GM19035 (cell line): Measurements from ENCODE around the gene RPL13.
A peak's percentile ranks its signal among the peaks of the same experiment; 100 is the strongest.

Source experiments
- ATAC-seq: cut with Tn5 transposase; IDR thresholded peaks from one replicate; pipeline ENCODE4 v1.9.1; 2021; ENCODE audit not compliant: unreplicated experiment

The RPL13 gene

DNA sequence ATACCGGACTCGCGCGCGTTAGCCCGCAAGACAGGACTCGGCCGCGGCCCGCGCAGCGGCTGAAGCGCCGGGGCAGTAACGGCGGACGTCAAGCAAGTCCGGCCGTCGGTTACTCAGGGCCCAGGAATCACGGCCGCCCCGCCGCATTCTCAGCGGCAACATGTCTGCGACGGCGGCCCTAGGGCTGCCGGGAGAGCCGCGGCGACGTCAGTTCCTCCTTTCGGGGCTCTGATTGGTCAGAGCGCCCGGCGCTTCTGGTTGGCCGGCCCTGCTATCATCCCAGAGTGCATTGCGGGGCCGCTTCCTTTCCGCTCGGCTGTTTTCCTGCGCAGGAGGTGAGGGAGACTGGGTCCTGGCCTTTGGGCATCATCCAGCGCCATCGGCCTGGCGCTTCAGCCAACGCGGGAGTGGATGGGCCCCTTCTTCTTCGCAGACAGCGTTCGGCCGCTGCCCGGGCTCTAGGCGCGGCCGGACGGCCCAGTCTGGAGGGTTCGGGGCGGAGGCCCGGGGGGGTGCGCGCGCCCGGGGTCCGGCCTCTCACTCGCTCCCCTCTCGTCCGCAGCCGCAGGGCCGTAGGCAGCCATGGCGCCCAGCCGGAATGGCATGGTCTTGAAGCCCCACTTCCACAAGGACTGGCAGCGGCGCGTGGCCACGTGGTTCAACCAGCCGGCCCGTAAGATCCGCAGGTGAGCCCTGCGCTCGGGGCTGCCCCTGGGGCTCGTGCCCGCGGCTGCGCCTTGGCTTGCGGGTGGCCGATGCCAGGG, at the start of gene RPL13:
TSS of gene RPL13 (plus strand) at position 305 of the 764 bp plus-strand sequence. CDS start at position 583, 278 bp downstream.
- ATAC-seq: peak; percentile 94

DNA sequence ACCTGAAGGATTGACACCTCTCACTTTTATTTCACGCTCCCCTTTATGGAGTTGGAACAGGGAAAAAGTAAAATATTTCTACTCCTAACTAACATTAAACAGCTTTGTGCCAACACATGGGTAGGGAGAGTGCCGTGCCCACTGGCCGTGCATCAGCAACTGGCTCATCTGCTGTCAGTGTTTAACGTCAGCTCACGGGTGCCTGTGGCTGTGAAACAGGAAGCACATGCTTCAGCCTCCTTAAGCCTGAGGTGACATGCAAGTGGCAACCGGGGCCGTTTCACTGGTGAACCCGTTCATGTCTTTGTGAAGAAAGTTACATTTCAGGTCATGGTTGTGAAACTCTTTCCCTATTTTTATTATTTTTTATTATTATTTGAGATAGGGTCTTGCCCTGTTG, 49.1 kb upstream of the RPL13 start:
- no peak for ATAC-seq

DNA sequence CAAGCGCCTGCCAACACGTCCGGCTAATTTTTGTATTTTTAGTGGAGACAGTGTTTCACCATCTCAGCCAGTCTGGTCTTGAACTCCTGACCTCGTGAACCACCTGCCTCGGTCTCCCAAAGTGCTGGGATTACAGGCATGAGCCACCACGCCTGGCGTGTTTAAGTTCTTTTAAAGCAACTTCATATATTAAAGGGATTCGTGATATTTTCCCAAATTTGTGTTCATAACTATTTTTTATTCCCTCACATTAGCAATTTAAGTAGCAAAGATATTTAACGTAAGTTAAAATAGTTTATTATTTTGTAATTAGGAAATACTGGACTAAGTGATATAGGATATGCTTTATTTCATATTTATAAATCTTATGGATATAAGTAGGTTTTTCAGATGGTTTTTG, 48.0 kb upstream of the RPL13 start:
- no peak for ATAC-seq

DNA sequence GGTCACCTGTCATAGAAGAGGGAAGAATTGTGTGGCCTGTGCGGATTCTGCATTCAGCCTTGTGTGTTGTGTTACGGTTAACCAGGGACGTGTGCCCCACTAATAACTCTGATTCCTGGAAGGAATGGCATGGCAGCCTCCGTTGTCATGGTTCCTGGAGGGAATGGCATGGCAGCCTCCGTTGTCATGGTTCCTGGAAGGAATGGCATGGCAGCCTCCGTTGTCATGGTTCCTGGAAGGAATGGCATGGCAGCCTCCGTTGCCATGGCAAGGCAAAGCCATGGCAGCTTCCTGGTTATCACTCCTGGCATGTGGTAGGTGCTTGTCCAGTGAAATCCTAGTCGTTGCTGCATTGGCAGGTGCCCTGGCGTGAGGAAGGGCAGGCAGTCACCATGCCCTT, 43.4 kb upstream of the RPL13 start:
- no peak for ATAC-seq

DNA sequence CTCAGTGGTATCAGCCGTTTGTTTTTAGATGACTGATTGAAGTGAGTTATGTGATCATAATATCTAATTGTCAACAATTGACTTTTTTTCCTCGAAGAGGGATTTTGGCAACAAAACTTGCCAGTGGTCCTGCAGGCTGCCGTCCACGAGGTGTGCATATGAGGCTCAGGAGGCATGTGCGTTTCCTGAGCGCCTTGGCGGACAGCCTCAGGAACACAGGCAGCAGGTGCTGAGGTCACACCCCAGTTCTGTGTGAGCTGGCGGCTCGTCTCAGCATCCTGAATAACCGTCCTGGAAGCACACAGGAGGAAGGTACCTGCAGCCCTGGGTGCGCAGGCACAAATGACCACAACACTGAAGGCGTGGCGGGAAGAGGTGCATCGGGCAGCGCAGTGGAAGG, 40.6 kb upstream of the RPL13 start:
- no peak for ATAC-seq

DNA sequence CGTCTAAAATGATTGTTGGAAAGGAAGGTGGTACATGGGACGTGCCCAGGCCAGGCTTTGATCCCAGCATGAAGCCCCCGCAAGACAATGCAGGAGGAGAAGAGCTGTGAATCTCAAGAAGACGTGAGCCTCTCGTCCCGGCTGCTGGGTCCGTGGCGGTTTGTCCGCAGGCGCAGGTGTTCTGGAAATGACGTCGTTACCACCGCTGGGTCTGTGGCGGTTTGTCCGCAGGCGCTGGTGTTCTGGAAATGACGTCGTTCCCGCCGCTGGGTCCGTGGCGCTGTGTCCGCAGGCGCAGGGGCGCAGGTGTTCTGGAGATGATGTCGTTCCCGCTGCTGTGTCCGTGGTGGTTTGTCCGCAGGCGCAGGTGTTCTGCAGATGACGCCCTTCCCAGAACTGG, 38.2 kb upstream of the RPL13 start:
- no peak for ATAC-seq

DNA sequence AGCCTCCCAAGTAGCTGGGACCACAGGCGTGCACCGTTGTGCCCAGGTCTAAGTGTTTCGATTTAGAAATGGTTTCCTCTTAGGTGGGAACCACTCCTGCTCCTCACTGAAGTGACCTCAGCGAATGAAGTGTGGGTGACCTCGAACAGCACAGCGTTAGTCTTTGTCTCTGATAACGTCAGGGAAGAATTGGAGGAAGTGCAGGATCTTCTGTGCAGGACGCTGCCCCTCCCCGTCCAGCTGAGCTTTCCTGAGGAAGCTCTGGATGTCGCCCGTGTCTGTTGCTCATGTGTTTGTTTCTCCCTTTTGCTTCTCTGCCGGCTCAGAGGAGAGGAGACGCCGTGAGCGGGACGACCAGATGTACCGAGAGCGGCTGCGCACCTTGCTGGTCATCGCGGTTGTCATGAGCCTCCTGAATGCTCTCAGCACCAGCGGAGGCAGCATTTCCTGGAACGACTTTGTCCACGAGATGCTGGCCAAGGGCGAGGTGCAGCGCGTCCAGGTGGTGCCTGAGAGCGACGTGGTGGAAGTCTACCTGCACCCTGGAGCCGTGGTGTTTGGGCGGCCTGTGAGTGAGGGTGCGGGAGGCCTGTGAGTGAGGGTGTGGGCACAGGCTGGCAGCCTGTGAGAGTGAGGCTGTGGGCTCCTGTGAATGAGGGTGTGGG, 36.7 kb upstream of the RPL13 start:
- no peak for ATAC-seq

DNA sequence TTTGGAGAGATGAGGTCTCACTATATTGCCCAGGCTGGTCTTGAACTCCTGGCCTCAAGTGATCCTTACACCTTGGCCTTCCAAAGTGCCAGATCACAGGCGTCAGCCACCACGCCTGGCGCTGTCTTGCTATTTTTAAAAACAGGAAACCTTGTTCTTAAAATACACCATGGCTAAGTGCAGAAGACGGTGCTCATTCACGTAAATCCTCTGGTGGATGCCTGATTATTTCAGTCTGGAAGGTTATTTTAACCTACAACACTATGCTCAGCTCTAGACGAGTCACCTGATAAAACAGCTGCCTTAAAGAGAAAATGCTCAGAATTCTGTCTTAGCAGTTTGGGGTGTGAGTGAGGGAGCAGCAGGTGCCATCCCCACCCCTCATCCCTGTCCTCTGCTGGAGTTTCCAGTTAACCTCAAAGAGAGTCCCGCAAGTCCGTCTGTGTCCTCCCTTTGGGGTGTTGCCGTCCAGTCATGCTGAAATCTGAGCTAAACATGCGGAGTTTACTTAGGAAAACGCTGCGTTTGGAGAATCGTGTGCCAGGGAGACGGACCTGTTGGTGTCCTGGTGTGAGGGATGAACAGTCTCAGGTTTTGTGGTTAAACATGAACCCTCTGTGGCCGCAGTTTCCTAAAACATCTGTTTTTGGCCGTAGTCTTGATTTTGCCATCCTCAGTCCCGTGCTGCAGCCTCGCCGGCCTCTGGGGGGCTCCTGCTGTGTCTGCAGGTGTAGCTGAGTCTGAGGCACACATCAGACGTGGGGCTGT, 35.2 kb upstream of the RPL13 start:
- ATAC-seq: no peak

DNA sequence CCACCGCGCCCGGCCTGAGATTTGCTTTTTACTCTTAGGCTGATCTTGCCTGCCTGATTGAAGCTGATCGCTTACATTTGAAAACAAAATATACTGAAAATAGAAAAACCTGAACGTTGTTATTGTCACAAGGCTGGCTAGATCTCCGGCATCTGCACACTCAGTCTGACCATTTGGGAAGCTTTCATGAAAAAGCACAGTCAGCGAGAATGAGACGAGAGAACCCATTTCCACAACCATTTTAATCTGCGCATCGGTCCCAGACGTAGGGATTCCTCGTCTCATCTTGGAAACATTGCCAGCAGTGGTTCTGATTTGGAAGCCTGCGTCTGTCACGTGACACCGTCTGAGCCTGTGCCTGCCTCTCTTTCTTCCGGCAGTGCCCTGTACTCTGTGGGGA, 31.4 kb upstream of the RPL13 start:
- no peak for ATAC-seq

DNA sequence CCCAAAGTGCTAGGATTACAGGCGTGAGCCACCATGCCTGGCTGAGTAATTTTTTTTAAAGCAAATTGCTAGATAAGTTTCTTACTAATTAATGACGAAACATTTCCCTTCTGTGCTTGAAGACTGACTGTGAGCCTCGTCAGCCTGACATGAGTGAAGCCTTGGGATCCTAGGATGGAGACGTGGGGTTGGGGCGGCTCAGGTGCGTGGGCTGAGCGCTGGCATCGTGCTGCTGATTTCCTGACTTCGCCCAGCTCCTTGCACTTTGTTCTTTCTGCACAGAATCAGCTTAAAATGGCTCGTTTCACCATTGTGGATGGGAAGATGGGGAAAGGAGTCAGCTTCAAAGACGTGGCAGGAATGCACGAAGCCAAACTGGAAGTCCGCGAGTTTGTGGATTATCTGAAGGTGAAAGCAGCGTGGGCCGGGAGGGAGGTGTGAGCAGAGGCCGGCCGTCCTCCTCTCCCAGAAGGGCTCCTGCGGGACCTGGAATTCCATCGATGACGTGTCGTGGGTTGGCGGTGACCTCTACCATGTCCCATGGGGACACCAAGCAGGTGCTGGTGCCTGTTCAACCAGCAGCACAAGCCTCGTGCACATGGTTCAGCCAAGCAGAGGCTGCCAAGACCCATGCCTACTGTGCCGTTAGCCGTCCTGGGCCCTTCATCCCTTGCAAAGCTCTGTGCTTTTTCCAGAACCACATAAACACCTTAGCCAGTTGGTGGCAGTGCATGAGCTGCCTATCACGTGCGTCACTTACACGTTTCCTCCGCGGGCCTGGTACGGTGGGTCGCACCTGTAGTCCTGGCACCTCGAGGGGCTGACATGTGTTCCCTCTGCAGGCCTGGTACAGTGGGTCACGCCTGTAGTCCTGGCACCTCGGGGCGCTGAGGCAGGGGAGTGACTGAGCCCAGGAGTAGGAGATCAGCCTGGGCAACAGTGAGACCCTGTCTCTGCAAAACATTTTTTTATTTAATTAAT, 29.8 kb upstream of the RPL13 start:
- no peak for ATAC-seq

DNA sequence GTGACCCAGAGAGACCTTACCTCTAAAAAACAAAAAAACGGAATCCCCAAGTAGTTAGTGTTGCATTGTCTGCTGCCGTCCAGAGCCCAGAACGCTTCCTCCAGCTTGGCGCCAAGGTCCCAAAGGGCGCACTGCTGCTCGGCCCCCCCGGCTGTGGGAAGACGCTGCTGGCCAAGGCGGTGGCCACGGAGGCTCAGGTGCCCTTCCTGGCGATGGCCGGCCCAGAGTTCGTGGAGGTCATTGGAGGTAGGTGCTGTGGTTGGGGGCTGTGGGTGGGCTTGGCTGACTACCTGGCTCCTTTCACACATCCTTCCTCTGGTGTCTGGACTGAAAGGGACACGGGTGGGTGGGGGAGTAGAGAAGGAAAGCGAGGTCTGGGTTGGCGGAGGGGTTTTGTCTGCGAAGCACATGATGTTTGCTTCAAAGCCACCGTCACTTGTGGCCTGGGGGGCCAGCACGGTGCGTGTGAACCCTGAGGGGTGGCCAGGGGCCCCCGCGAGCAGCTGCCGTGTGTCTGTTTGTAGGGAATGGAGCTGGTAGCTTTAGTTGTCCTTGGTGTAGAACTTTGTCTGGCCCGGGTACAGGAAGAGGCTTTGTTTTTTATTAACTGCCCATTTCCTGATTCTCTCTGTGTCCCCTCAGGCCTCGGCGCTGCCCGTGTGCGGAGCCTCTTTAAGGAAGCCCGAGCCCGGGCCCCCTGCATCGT, 28.5 kb upstream of the RPL13 start:
- no peak for ATAC-seq

DNA sequence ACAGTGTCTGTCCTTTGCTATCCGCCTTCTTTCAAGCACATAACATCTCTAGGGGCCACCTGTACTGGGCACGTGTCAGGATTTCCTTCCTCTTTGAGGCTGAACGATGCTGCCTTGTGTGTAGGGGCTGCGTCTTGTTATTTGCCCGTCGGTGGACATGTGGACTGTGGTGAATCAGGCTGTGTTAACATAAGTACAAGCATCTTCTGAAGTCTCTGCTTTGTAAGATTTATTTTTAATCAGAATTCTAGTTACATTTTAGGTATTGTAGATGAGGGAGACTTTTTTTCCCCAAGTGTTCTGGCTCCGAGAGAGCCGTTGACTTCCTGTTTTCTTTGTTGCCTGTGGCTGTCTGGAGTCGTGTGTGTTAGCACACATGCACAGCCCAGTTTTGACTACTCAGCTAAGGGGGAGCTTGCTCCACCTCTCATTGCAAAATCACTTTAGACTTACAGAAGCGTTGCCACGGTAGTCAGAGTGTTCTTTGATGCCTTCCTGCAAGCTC, 26.2 kb upstream of the RPL13 start:
- no peak for ATAC-seq

DNA sequence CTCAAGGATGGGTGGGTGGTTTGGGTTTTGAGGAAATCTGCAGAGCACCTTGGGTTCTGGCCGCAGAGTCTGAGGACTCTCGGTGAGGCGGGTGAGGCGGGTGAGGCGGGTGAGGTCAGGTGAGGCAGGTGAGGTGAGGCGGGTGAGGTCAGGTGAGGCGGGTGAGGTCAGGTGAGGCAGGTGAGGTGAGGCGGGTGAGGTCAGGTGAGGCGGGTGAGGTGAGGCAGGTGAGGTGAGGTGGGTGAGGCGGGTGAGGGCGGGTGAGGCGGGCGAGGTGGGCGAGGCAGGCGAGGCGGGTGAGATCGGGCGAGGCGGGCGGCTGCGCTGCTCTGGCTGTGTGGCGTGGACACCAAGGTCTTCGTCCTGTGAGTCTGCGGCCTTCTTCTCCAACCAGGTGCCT, 24.1 kb upstream of the RPL13 start:
- ATAC-seq: no peak

DNA sequence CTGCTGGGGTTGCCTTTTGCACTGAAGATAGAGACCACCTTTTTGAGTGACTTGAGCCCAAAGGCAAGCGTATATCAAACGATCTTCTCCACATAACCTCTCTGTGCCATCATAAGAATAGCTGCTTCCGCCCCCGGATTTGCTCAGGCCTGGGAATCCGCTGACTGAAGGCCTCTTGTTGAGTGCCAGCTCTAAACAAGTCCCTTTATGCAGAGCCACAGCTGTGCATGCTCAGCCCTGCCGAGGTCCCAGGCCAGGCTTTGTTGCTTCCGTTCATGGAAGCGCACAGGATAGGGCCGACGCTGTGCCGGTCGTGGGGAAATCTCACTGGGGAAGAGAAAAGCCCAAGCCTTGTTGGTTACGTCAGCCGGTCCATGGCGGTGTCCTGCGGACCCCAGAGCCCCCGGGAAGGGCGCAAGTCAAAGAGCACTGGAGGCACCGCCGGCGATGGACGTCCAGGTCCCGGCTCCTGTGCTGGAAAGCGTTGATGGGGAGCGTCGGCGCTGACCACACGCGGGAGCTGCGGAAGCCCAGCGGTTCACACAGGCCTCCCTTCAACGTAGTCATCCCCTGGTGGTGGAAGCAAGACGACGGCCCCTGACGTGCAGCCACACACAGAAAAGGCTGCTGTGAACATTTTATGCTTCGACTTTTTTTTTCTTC, 23.5 kb upstream of the RPL13 start:
- ATAC-seq: no peak

DNA sequence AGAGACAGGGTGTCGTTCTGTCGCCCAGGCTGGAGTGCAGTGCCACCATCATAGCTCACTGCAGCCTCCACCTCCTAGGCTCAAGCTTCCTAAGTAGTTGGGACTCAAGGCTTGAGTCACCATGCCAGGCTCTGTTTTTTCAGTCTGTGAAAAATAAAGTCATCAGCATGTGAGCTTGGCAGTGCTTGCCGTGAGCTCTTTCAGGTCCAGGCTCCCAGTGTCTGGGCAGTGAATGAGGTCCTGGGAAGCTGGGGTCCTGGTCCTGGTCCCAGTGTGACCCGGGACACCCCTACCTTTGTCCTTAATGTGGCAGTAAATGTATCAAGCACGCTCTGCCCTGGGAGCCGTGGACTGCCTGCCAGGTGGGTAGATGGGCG, 22.9 kb upstream of the RPL13 start:
- ATAC-seq: no peak

DNA sequence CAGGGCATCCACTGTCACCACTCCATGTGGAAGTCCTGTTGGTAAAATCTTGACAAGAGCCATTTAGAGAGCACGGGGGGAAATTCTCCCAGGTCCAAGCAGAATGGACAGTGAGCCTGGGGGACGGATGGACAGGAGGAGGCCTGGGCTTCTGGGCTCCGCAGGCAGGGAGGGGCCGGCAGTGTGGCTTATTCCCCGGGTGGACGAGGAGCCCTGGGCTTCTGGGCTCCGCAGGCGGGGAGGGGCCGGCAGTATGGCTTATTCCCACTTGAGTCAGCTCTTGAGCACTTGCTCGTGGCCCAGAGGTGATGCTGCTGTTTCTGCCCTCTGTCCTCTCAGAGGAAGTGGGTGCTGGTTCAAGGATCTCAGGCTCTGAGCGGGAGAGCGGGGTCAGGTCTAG, 22.2 kb upstream of the RPL13 start:
- ATAC-seq: no peak

DNA sequence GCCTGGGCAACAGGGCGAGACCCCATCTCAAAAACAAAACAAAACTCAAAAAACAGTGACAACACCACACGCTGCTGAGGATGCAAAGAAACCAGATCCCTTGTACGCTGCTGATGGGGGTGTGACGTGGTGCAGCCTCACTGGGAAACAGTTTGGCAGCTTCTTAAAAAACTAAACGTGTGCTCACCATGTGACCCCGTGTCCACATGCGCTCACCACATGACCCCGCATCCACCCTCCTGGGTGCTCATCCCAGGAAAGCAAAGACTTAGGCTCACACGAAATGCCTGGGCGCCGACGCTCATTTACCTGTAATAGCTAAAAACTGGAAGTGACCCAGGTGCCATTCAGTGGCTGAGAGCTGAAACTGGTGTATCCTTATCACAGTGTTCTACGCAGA, 19.9 kb upstream of the RPL13 start:
- no peak for ATAC-seq

DNA sequence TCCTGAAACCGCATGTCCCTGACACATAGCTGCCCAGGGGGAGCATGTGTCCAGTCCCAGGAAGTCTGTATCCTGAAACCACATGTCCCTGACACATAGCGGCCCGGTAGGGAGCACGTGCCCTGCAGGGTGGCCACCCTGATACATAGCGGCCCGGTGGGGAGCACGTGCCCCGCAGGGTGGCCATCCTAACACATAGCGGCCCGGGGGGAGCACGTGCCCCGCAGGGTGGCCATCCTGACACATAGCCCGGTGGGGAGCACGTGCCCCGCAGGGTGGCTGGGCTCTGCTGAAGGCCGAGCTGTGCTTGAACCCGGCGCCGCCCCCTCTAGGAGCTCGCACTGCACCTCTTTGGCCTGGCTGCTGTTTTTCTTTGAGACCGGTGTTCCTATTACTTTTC, 18.7 kb upstream of the RPL13 start:
- no peak for ATAC-seq

DNA sequence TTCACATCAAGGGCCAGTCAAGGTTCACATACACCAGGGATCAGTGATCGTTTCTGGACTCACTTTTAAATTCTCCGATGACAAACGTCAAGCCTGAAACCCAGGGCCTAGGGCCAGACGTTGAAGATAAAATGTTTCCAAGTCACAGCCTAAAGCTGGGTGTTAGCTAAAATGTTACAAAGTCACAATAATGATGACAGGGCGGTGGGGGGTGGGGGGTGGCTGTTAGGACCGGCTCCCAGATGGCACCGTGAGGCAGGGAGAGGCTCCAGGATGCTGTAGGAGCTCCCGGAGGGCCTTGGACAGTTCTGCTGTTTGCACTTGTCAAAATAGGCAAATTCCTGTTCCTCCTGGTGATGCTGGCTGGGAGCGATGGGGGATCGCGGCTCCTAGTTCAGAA, 16.4 kb upstream of the RPL13 start:
- ATAC-seq: no peak

DNA sequence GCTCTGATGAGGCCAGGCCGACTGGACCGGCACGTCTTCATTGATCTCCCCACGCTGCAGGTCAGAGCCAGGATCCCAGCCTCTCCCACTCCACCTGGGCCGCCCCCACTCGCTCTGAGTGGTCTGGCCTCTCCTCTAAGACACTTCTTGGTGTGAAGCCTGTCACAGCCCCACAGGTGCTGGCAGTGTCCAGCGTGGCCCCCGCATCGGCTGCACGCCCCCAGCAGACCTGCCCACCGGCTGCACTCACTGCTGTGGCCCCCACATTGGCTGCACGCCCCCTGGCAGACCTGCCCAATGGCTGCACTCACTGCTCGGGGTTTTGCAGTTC, 15.8 kb upstream of the RPL13 start:
- ATAC-seq: no peak
